ENCODE data around the gene CENPP.

The CENPP gene

DNA sequence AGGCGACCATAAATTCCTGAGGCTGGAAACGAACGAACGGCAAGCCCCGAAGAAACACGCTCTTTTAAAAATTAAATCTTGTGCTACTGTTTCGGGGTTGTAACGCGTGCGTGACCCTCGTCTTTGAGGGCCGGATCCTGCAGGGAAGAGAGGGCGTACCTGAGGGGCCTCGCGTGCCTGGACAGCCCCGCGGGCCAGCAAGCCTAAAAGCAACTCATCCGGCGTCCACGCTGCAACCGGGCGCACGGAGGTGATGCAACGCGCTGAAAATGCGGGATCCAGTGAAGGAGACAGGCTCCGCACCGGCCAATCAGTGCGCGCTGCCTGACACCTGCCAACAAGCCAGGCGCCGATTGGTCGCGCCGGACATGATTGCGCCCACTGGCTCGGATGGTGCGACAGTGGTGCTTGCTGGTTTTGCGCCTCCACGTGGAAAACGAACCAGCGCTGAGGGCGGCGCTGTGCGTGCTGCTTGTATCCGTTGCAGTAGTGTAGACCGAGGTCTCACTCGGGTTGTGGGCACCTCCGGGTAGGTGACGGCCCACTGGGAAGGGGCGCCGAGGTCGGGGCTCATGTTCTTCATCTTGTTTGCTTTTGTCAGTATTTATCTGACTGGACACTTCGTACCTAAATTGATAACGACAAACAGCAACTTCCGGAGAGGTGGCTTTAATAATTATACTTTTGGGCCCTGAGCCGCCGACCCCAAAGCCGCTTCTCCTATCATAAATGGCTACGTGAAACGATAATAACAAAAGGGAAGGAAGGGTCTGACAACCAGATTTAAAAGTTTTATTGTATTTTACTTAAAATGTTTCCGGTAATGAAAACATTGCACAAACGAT is 32.1 kb upstream of the CENPP start, which contains the start of gene IARS1:
Gene IARS1 (minus strand): TSS at position 246 of the 845 bp plus-strand sequence. CDS start 4,278 bp downstream, outside the sequence.
- Histone ChIP-seq H3K4me1 (ENCODE audit: control insufficient read depth, insufficient read depth, low read length) (peaks cover 13% of the 10 kb centered on the region; the same call in 1 of the 2 replicates), H3K4me3 (ENCODE audit: low read depth, low read length) (peak within 1 kb of the TSS; percentile 85), H3K36me3 (ENCODE audit: control insufficient read depth, insufficient read depth, low read length) (peaks cover 52% of the 10 kb centered on the region), H3K27me3 (ENCODE audit: control insufficient read depth, insufficient read depth, low read length) (no peaks in the 10 kb centered on the region), H3K9me3 (ENCODE audit: control insufficient read depth, insufficient read depth, low read depth, low read length) (no peaks in the 10 kb centered on the region), H3K27ac (ENCODE audit: low read depth, low read length) (peak within 1 kb of the TSS; percentile 92), H3K9ac (ENCODE audit: low read length) (peak within 1 kb of the TSS; percentile 93)

GRCh38 chr9:92294297-92294676 is 31.5 kb upstream of the CENPP start:
- Histone ChIP-seq H3K36me3 (ENCODE audit: control insufficient read depth, insufficient read depth, low read length) (peaks cover 52% of the 10 kb centered on the region), H3K4me1 (ENCODE audit: control insufficient read depth, insufficient read depth, low read length) (peaks cover 13% of the 10 kb centered on the region; the same call in 1 of the 2 replicates), H3K4me3 (ENCODE audit: low read depth, low read length) (peak overlapping the region; percentile 85), H3K9me3 (ENCODE audit: control insufficient read depth, insufficient read depth, low read depth, low read length) (no peaks in the 10 kb centered on the region), H3K9ac (ENCODE audit: low read length) (peak overlapping the region; percentile 93), H3K27ac (ENCODE audit: low read depth, low read length) (peak overlapping the region; percentile 67; the same call in 1 of the 2 replicates), H3K27me3 (ENCODE audit: control insufficient read depth, insufficient read depth, low read length) (no peaks in the 10 kb centered on the region)

GRCh38 chr9:92295240-92295790 is 30.4 kb upstream of the CENPP start:
- H3K4me1 ChIP-seq (ENCODE audit: control insufficient read depth, insufficient read depth, low read length), result peaks cover 13% of the 10 kb centered on the region; the same call in 1 of the 2 replicates
- 0 out of 2 replicates have a peak overlapping the region, but pooled peaks have one; percentile 7 for H3K27ac ChIP-seq (ENCODE audit: low read depth, low read length)
- H3K9me3 ChIP-seq (ENCODE audit: control insufficient read depth, insufficient read depth, low read depth, low read length), result no peaks in the 10 kb centered on the region
- peaks cover 52% of the 10 kb centered on the region for H3K36me3 ChIP-seq (ENCODE audit: control insufficient read depth, insufficient read depth, low read length)
- H3K4me3 ChIP-seq (ENCODE audit: low read depth, low read length), result no peak overlapping the region
- H3K27me3 ChIP-seq (ENCODE audit: control insufficient read depth, insufficient read depth, low read length), result no peaks in the 10 kb centered on the region
- no peak overlapping the region for H3K9ac ChIP-seq (ENCODE audit: low read length)

GRCh38 chr9:92295827-92296258 is 29.9 kb upstream of the CENPP start:
- H3K36me3 ChIP-seq (ENCODE audit: control insufficient read depth, insufficient read depth, low read length), result peaks cover 53% of the 10 kb centered on the region
- H3K27me3 ChIP-seq (ENCODE audit: control insufficient read depth, insufficient read depth, low read length), result no peaks in the 10 kb centered on the region
- H3K9me3 ChIP-seq (ENCODE audit: control insufficient read depth, insufficient read depth, low read depth, low read length), result no peaks in the 10 kb centered on the region
- H3K4me3 ChIP-seq (ENCODE audit: low read depth, low read length), result no peak overlapping the region
- H3K9ac ChIP-seq (ENCODE audit: low read length), result no peak overlapping the region
- H3K27ac ChIP-seq (ENCODE audit: low read depth, low read length), result 0 out of 2 replicates have a peak overlapping the region, but pooled peaks have one; percentile 7
- peaks cover 13% of the 10 kb centered on the region; the same call in 1 of the 2 replicates for H3K4me1 ChIP-seq (ENCODE audit: control insufficient read depth, insufficient read depth, low read length)

DNA sequence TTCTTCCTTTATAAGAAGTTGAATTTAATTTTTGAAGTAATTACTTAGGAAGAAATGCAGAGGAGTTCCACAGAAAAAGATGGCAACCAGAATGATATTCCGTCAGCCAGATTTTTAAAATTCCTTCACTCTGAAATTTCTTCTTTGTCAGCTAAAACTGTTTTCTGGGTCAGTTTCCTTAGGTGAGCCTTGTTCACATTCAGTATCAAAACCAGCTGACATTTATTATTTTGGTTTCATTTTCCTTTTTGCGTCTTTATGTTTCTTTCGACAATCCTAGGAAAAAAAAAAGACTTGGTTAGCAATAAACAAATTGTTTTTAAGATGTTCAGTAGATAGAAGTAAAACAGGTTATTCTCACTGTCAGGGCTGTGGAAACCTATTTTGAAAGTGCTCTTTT is 28.1 kb upstream of the CENPP start:
- Histone ChIP-seq H3K27me3 (ENCODE audit: control insufficient read depth, insufficient read depth, low read length) (no peaks in the 10 kb centered on the region), H3K4me3 (ENCODE audit: low read depth, low read length) (no peak overlapping the region), H3K4me1 (ENCODE audit: control insufficient read depth, insufficient read depth, low read length) (peaks cover 10% of the 10 kb centered on the region; the same call in 1 of the 2 replicates), H3K9ac (ENCODE audit: low read length) (no peak overlapping the region), H3K27ac (ENCODE audit: low read depth, low read length) (no peak overlapping the region), H3K9me3 (ENCODE audit: control insufficient read depth, insufficient read depth, low read depth, low read length) (no peaks in the 10 kb centered on the region), H3K36me3 (ENCODE audit: control insufficient read depth, insufficient read depth, low read length) (peaks cover 60% of the 10 kb centered on the region)

- peaks cover 9% of the 10 kb centered on the region; the same call in 1 of the 2 replicates for H3K4me1 ChIP-seq (ENCODE audit: control insufficient read depth, insufficient read depth, low read length)
- no peak overlapping the region for H3K9ac ChIP-seq (ENCODE audit: low read length)
- H3K4me3 ChIP-seq (ENCODE audit: low read depth, low read length), result no peak overlapping the region
- H3K27ac ChIP-seq (ENCODE audit: low read depth, low read length), result no peak overlapping the region
- no peaks in the 10 kb centered on the region for H3K27me3 ChIP-seq (ENCODE audit: control insufficient read depth, insufficient read depth, low read length)
- peaks cover 64% of the 10 kb centered on the region for H3K36me3 ChIP-seq (ENCODE audit: control insufficient read depth, insufficient read depth, low read length)
- no peaks in the 10 kb centered on the region for H3K9me3 ChIP-seq (ENCODE audit: control insufficient read depth, insufficient read depth, low read depth, low read length)
Observed at GRCh38 chr9:92298036-92298435, 27.7 kb upstream of the CENPP start.

- Histone ChIP-seq H3K27ac (ENCODE audit: low read depth, low read length) (no peak overlapping the region), H3K4me3 (ENCODE audit: low read depth, low read length) (no peak overlapping the region), H3K27me3 (ENCODE audit: control insufficient read depth, insufficient read depth, low read length) (no peaks in the 10 kb centered on the region), H3K4me1 (ENCODE audit: control insufficient read depth, insufficient read depth, low read length) (peaks cover 9% of the 10 kb centered on the region; the same call in 1 of the 2 replicates), H3K36me3 (ENCODE audit: control insufficient read depth, insufficient read depth, low read length) (peaks cover 75% of the 10 kb centered on the region), H3K9ac (ENCODE audit: low read length) (no peak overlapping the region), H3K9me3 (ENCODE audit: control insufficient read depth, insufficient read depth, low read depth, low read length) (no peaks in the 10 kb centered on the region)
Observed at GRCh38 chr9:92299116-92299515, 26.6 kb upstream of the CENPP start.

DNA sequence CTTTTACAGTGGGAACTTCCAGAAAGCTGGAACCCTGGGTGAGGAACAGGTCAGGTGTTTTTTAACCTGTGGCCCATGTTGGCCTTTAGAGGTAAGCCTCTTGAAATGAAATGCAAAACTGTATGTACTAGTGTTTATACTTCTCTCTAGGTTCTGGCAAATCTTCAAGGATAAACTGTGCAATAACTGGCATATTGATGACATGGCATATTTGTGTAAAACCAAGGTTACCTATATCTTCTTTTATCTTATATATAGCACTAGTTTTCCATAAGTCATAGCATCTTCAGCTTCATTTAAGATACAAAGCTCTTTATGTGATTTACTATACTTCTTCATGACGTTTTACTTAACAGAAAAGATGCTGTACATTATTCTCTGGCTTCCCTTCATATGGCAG is 24.8 kb upstream of the CENPP start:
- Histone ChIP-seq H3K4me1 (ENCODE audit: control insufficient read depth, insufficient read depth, low read length) (no peaks in the 10 kb centered on the region), H3K9me3 (ENCODE audit: control insufficient read depth, insufficient read depth, low read depth, low read length) (no peaks in the 10 kb centered on the region), H3K27ac (ENCODE audit: low read depth, low read length) (no peak overlapping the region), H3K4me3 (ENCODE audit: low read depth, low read length) (no peak overlapping the region), H3K27me3 (ENCODE audit: control insufficient read depth, insufficient read depth, low read length) (no peaks in the 10 kb centered on the region), H3K36me3 (ENCODE audit: control insufficient read depth, insufficient read depth, low read length) (peaks cover 92% of the 10 kb centered on the region), H3K9ac (ENCODE audit: low read length) (no peak overlapping the region)

DNA sequence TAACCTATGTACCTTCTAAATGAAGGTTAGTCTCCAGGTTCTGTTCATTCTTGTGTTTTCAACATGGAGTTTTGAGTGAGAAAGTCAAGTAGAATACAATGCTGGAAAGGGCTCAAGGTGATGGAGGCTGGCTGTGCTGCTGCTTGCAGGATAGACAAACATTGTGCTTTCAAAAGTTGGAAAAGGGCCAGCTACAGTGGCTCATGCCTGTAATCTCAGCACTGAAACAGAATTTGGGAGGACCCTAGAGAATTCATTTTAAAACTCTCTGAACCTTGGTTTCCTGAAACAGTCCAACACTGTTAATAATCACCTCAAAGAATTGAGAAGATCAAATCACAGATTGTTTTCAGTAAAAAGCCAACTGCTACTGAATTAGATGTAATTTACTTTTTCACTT is 16.9 kb upstream of the CENPP start:
- H3K27ac ChIP-seq (ENCODE audit: low read depth, low read length), result no peak overlapping the region
- H3K4me1 ChIP-seq (ENCODE audit: control insufficient read depth, insufficient read depth, low read length), result no peaks in the 10 kb centered on the region
- no peaks in the 10 kb centered on the region for H3K27me3 ChIP-seq (ENCODE audit: control insufficient read depth, insufficient read depth, low read length)
- H3K9me3 ChIP-seq (ENCODE audit: control insufficient read depth, insufficient read depth, low read depth, low read length), result no peaks in the 10 kb centered on the region
- H3K36me3 ChIP-seq (ENCODE audit: control insufficient read depth, insufficient read depth, low read length), result peaks cover 91% of the 10 kb centered on the region
- H3K4me3 ChIP-seq (ENCODE audit: low read depth, low read length), result no peak overlapping the region
- no peak overlapping the region for H3K9ac ChIP-seq (ENCODE audit: low read length)

GRCh38 chr9:92310562-92310961 is 15.2 kb upstream of the CENPP start:
- no peak overlapping the region for H3K4me3 ChIP-seq (ENCODE audit: low read depth, low read length)
- H3K9ac ChIP-seq (ENCODE audit: low read length), result no peak overlapping the region
- H3K36me3 ChIP-seq (ENCODE audit: control insufficient read depth, insufficient read depth, low read length), result peaks cover 90% of the 10 kb centered on the region
- no peaks in the 10 kb centered on the region for H3K4me1 ChIP-seq (ENCODE audit: control insufficient read depth, insufficient read depth, low read length)
- no peak overlapping the region for H3K27ac ChIP-seq (ENCODE audit: low read depth, low read length)
- H3K27me3 ChIP-seq (ENCODE audit: control insufficient read depth, insufficient read depth, low read length), result no peaks in the 10 kb centered on the region
- H3K9me3 ChIP-seq (ENCODE audit: control insufficient read depth, insufficient read depth, low read depth, low read length), result no peaks in the 10 kb centered on the region
